ENCODE data around the gene P2RY8.
"Not testable (repeated sequence)": the region's sequence is repeated elsewhere in the genome, so short reads cannot be mapped to it uniquely, and the experiment has no call there.

Gene P2RY8

DNA sequence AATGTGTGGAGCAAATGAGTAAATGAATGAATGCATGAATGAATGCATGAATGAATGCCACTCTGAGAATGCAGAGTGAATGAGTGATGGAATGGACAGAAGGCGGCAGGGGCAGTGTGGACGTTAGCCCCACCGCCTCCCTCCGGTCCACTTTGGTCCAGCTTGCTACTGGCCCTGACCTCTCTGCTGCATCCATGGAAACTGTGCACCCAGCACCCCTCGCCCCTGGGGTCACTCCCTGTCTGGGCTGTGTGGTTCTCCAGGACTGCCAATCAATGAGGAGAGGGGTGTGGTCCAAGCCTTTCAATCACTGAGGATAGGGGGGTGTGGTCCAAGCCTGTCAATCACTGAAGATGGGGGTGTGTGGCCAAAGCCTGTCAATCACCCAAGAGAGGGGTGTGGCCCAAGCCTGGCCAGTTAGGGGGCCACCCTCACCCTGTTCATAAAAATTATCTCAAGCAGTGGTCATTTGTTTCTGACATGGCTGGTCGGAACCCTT lies 45.1 kb downstream of the P2RY8 start:
- H3K9me3 ChIP-seq (ENCODE audit: insufficient read depth, low read depth, low read length), result no peaks in the 10 kb centered on the region
- H3K4me1 ChIP-seq (ENCODE audit: insufficient read depth, low read length), result no peaks in the 10 kb centered on the region
- H3K27me3 ChIP-seq (ENCODE audit: insufficient read depth, low read length), result no peaks in the 10 kb centered on the region
- H3K4me3 ChIP-seq (ENCODE audit: low read length), result no peak overlapping the region
- no peaks in the 10 kb centered on the region for H3K36me3 ChIP-seq (ENCODE audit: insufficient read depth, low read length)
- no peak overlapping the region for H3K27ac ChIP-seq (ENCODE audit: low read depth, low read length)
- WGBS, result 84% methylated on average over 6 of the region's 6 CpGs
- no peak overlapping the region for H3K9ac ChIP-seq (ENCODE audit: low read depth, low read length)

DNA sequence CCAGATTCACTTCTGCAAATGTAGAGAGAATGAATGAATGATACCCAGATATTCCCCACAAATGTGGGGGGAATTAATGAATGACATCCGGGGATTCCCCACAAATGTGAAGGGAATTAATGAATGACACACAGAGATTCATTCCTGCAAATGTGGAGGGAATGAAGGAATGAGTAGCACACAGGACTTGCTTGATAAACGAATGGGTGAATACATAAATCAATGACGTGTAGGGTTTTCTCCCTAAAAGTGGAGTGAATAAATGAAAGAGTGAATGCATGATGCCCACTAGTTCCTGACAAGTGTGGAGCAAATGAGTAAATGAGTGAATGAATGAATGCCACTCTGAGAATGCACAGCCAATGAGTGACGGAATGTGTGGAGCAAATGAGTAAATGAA lies 45.7 kb downstream of the P2RY8 start:
- not testable (repeated sequence) for H3K27ac ChIP-seq (ENCODE audit: low read depth, low read length); H3K4me1 ChIP-seq (ENCODE audit: insufficient read depth, low read length); H3K36me3 ChIP-seq (ENCODE audit: insufficient read depth, low read length); H3K4me3 ChIP-seq (ENCODE audit: low read length); H3K9me3 ChIP-seq (ENCODE audit: insufficient read depth, low read depth, low read length); H3K9ac ChIP-seq (ENCODE audit: low read depth, low read length); H3K27me3 ChIP-seq (ENCODE audit: insufficient read depth, low read length)
- WGBS, result 93% methylated on average over 4 of the region's 4 CpGs

DNA sequence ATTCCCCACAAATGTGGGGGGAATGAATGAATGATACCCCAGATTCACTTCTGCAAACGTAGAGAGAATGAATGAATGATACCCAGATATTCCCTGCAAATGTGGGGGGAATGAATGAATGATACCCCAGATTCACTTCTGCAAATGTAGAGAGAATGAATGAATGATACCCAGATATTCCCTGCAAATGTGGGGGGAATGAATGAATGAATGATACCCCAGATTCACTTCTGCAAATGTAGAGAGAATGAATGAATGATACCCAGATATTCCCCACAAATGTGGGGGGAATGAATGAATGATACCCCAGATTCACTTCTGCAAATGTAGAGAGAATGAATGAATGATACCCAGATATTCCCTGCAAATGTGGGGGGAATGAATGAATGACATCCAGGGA lies 46.3 kb downstream of the P2RY8 start:
- not testable (repeated sequence) for H3K4me1 ChIP-seq (ENCODE audit: insufficient read depth, low read length)
- WGBS, result no CpG with 5 or more reads among the region's 1 CpG

DNA sequence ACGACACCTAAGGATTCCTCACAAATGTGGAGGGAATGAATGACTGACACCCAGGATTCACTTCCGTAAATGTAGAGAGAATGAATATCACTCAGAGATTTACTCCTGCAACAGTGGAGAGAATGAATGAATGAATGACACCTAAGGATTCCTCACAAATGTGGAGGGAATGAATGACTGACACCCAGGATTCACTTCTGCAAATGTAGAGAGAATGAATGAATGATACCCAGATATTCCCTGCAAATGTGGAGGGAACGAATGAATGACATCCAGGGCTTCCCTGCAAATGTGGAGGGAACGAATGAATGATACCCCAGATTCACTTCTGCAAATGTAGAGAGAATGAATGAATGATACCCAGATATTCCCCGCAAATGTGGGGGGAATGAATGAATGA lies 47.6 kb downstream of the P2RY8 start:
- not testable (repeated sequence) for H3K4me1 ChIP-seq (ENCODE audit: insufficient read depth, low read length); H3K9ac ChIP-seq (ENCODE audit: low read depth, low read length); H3K27me3 ChIP-seq (ENCODE audit: insufficient read depth, low read length); H3K27ac ChIP-seq (ENCODE audit: low read depth, low read length); H3K36me3 ChIP-seq (ENCODE audit: insufficient read depth, low read length); H3K4me3 ChIP-seq (ENCODE audit: low read length); H3K9me3 ChIP-seq (ENCODE audit: insufficient read depth, low read depth, low read length)
- WGBS, result 69% methylated on average over 2 of the region's 5 CpGs

More for the DNA sequence above, 46.3 kb downstream of the P2RY8 start:
- not testable (repeated sequence) for H3K27ac ChIP-seq (ENCODE audit: low read depth, low read length); H3K27me3 ChIP-seq (ENCODE audit: insufficient read depth, low read length); H3K36me3 ChIP-seq (ENCODE audit: insufficient read depth, low read length); H3K9ac ChIP-seq (ENCODE audit: low read depth, low read length); H3K9me3 ChIP-seq (ENCODE audit: insufficient read depth, low read depth, low read length); H3K4me3 ChIP-seq (ENCODE audit: low read length)

DNA sequence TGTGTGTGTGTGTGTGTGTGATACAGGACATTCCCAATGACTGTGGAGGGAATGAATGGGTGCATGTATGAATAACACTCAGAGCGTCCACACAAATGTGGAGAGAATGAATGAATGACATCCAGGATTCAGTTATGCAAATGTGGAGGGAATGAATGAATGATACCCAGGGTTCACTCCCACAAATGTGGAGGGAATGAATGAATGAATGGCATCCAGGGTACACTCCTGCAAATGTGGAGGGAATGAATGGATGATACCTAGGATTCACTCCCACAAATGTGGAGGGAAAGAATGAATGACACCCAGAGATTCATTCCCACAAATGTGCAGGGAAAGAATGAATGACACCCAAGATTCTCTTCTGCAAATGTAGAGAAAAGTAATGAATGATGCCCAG lies 48.2 kb downstream of the P2RY8 start:
- no peak overlapping the region for H3K9ac ChIP-seq (ENCODE audit: low read depth, low read length)
- H3K36me3 ChIP-seq (ENCODE audit: insufficient read depth, low read length), result no peaks in the 10 kb centered on the region
- no peaks in the 10 kb centered on the region for H3K27me3 ChIP-seq (ENCODE audit: insufficient read depth, low read length)
- no peaks in the 10 kb centered on the region for H3K4me1 ChIP-seq (ENCODE audit: insufficient read depth, low read length)
- H3K4me3 ChIP-seq (ENCODE audit: low read length), result no peak overlapping the region
- 92% methylated on average over 1 of the region's 1 CpG for WGBS
- H3K27ac ChIP-seq (ENCODE audit: low read depth, low read length), result no peak overlapping the region
- no peaks in the 10 kb centered on the region for H3K9me3 ChIP-seq (ENCODE audit: insufficient read depth, low read depth, low read length)

DNA sequence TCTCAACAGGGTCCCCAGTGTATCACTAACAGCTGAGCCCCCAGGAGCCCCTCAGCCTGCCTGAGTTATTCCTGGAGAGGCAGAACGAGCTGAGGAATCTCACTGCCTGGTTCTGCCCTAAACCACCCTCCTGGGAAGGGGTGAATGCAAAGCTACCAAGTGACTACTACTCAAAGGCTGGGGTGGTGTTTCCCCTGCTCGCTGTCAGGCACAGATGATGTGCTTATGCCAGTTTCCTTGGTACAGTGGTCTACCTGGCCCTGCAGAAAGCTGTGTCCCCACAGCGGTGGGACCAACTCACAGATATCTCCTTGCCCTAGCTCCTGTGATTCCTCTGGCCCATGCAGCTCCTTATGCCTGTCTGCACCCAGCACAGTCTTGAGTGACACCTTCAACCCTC lies 48.8 kb downstream of the P2RY8 start:
- H3K27ac ChIP-seq (ENCODE audit: low read depth, low read length), result no peak overlapping the region
- no peaks in the 10 kb centered on the region for H3K36me3 ChIP-seq (ENCODE audit: insufficient read depth, low read length)
- WGBS, result 86% methylated on average over 3 of the region's 3 CpGs
- no peaks in the 10 kb centered on the region for H3K4me1 ChIP-seq (ENCODE audit: insufficient read depth, low read length)
- H3K9me3 ChIP-seq (ENCODE audit: insufficient read depth, low read depth, low read length), result no peaks in the 10 kb centered on the region
- H3K27me3 ChIP-seq (ENCODE audit: insufficient read depth, low read length), result no peaks in the 10 kb centered on the region
- no peak overlapping the region for H3K9ac ChIP-seq (ENCODE audit: low read depth, low read length)
- H3K4me3 ChIP-seq (ENCODE audit: low read length), result no peak overlapping the region

DNA sequence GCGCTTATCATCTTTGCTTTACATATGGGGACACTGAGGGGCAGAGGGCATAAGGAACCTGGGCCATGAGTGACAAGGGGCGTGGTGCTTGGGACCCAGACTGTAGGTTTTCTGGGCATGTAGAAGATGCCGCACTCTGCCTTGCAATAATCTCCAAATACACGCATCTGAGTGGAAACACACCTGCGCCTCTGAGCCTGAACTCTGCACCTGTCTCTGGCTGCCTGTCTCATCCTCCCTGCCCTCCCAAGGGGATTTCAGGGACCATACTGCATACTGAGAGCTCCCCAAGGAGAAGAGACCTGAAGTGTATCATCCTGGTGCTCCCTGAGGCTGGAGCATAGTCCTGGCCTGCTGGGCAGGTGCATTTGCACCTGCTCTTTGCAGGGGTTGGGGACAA lies 49.6 kb downstream of the P2RY8 start:
- no peaks in the 10 kb centered on the region for H3K4me1 ChIP-seq (ENCODE audit: insufficient read depth, low read length)
- 93% methylated on average over 5 of the region's 5 CpGs for WGBS
- no peak overlapping the region for H3K9ac ChIP-seq (ENCODE audit: low read depth, low read length)
- H3K9me3 ChIP-seq (ENCODE audit: insufficient read depth, low read depth, low read length), result no peaks in the 10 kb centered on the region
- no peak overlapping the region for H3K4me3 ChIP-seq (ENCODE audit: low read length)
- H3K27ac ChIP-seq (ENCODE audit: low read depth, low read length), result no peak overlapping the region
- no peaks in the 10 kb centered on the region for H3K27me3 ChIP-seq (ENCODE audit: insufficient read depth, low read length)
- no peaks in the 10 kb centered on the region for H3K36me3 ChIP-seq (ENCODE audit: insufficient read depth, low read length)

DNA sequence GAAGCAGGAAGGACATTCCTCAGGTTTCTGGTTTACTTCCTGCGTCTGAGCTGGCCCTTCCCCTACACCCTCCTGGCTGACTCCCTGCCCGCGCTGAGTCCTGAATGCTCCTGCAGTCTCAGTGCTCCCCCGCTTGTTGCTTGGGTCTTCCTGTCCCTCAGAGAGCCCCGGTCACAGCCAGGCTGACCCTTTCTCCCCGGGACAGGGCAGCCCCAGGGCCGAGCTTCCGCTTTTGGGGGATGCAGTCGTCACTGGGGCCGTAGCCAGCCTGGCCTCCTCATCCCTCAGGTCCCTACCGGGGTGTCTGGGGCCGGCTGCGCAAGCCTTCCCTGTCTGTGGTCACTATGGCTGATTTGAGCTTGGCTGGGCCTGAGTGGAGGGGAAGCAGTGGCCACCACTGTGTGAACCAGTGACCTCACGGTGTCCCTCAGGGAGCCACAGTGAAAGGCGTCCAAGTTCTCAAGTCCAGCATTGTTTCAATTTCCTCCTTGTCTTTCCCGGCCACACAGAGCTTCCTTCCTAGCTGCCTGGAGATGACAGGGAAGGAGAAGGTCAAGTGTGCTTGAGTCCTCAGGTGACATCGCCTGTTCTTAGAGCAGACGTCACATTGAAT lies 50.1 kb downstream of the P2RY8 start:
- H3K27me3 ChIP-seq (ENCODE audit: insufficient read depth, low read length), result no peaks in the 10 kb centered on the region
- WGBS, result 80% methylated on average over 18 of the region's 18 CpGs
- no peak overlapping the region for H3K4me3 ChIP-seq (ENCODE audit: low read length)
- H3K9me3 ChIP-seq (ENCODE audit: insufficient read depth, low read depth, low read length), result no peaks in the 10 kb centered on the region
- no peak overlapping the region for H3K9ac ChIP-seq (ENCODE audit: low read depth, low read length)
- H3K4me1 ChIP-seq (ENCODE audit: insufficient read depth, low read length), result no peaks in the 10 kb centered on the region
- H3K36me3 ChIP-seq (ENCODE audit: insufficient read depth, low read length), result no peaks in the 10 kb centered on the region
- no peak overlapping the region for H3K27ac ChIP-seq (ENCODE audit: low read depth, low read length)

DNA sequence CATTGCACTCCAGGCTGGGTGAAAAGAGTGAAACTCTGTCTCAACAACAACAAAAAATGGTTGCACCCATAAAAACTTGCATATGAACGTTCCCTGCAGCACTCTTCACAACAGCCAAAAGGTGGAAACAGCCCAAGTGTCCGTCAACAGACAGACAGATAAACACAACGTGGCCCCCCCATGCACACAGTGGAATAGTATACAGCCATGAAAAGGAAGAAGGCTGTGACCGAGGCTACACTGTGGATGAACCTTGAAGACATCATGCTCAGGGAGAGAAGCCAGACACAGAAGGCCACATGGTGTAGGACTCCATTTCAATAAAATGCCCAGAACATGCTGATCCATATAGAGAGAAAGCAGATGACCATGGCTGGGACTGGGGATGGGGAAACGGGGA lies 50.8 kb downstream of the P2RY8 start:
- Histone ChIP-seq H3K9me3 (ENCODE audit: insufficient read depth, low read depth, low read length) (no peaks in the 10 kb centered on the region), H3K4me1 (ENCODE audit: insufficient read depth, low read length) (peaks cover 5% of the 10 kb centered on the region; the same call in 1 of the 2 replicates), H3K4me3 (ENCODE audit: low read length) (no peak overlapping the region), H3K27ac (ENCODE audit: low read depth, low read length) (no peak overlapping the region), H3K27me3 (ENCODE audit: insufficient read depth, low read length) (no peaks in the 10 kb centered on the region), H3K9ac (ENCODE audit: low read depth, low read length) (no peak overlapping the region), H3K36me3 (ENCODE audit: insufficient read depth, low read length) (no peaks in the 10 kb centered on the region)
- WGBS, result 89% methylated on average over 5 of the region's 5 CpGs

DNA sequence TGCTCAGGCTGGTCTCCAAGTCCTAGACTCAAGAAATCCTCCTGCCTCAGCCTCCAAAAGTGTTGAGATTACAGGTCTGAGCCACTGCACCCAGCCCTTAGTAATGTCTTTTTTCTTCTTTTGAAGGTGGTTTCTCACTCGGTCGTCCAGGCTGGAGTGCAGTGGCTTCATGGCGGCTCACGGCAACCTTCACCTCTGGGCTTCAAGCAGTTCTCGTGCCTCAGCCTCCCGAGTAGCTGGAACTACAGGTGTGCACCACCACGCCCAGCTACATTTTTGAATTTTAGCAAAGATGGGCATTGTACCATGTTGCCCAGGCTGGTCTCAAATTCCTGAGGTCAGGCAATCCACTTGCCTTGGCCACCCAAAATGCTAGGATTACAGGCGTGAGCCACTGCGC lies 52.0 kb downstream of the P2RY8 start:
- H3K4me3 ChIP-seq (ENCODE audit: low read length), result no peak overlapping the region
- peaks cover 5% of the 10 kb centered on the region; the same call in 1 of the 2 replicates for H3K4me1 ChIP-seq (ENCODE audit: insufficient read depth, low read length)
- H3K27me3 ChIP-seq (ENCODE audit: insufficient read depth, low read length), result no peaks in the 10 kb centered on the region
- no peak overlapping the region for H3K27ac ChIP-seq (ENCODE audit: low read depth, low read length)
- H3K9ac ChIP-seq (ENCODE audit: low read depth, low read length), result no peak overlapping the region
- 92% methylated on average over 9 of the region's 9 CpGs for WGBS
- no peaks in the 10 kb centered on the region for H3K36me3 ChIP-seq (ENCODE audit: insufficient read depth, low read length)
- H3K9me3 ChIP-seq (ENCODE audit: insufficient read depth, low read depth, low read length), result no peaks in the 10 kb centered on the region

DNA sequence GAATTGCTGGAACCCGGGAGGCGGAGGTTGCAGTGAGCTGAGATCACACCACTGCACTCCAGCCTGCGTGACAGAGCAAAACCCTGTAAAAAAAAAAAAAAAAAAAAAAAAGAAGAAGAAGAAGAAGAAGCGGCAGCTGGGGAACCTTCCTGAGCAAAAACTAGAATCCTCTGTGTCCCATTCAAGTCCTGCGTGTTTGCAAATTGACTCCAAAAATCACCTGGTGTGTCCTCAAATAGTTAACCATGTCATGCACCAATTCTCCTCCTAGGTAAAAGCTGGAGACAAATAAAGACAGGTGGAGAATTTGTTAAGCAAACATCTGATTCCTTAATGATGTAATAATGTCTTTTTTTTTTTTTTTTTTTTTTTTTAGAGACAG lies 52.4 kb downstream of the P2RY8 start:
- no peak overlapping the region for H3K4me3 ChIP-seq (ENCODE audit: low read length)
- WGBS, result 92% methylated on average over 5 of the region's 5 CpGs

More for the DNA sequence above, 52.4 kb downstream of the P2RY8 start:
- Histone ChIP-seq H3K9me3 (ENCODE audit: insufficient read depth, low read depth, low read length) (no peaks in the 10 kb centered on the region), H3K27ac (ENCODE audit: low read depth, low read length) (no peak overlapping the region), H3K4me1 (ENCODE audit: insufficient read depth, low read length) (peaks cover 5% of the 10 kb centered on the region; the same call in 1 of the 2 replicates), H3K36me3 (ENCODE audit: insufficient read depth, low read length) (no peaks in the 10 kb centered on the region), H3K9ac (ENCODE audit: low read depth, low read length) (no peak overlapping the region), H3K27me3 (ENCODE audit: insufficient read depth, low read length) (no peaks in the 10 kb centered on the region)

All from HUES64 (cell line).